Measurements from ENCODE around the gene SIRT2.

Gene SIRT2

GRCh38 chr19:38928391-38929001, 29.1 kb upstream of the SIRT2 start:
- no peak for TF ChIP-seq CTCF (conservative IDR thresholded peaks at IDR 0.05)
- H3K27ac ChIP-seq = no peak overlapping the region; the same call in 1 of the 2 replicates

- TF ChIP-seq CTCF (conservative IDR thresholded peaks at IDR 0.05) = no peak
- no peak overlapping the region for H3K27ac ChIP-seq
These were observed 25.0 kb upstream of the SIRT2 start for GRCh38 chr19:38924388-38924787.

- no peak overlapping the region for H3K27ac ChIP-seq
- no peak for TF ChIP-seq CTCF (conservative IDR thresholded peaks at IDR 0.05)
These were observed 23.1 kb upstream of the SIRT2 start for GRCh38 chr19:38922482-38922881.

GRCh38 chr19:38921420-38922274, 22.2 kb upstream of the SIRT2 start:
- H3K27ac ChIP-seq = no peak overlapping the region

GRCh38 chr19:38920602-38921419, 21.4 kb upstream of the SIRT2 start:
- H3K27ac ChIP-seq = no peak overlapping the region
- no peak for TF ChIP-seq CTCF (conservative IDR thresholded peaks at IDR 0.05)

More at GRCh38 chr19:38921420-38922274, 22.2 kb upstream of the SIRT2 start:
- no peak for TF ChIP-seq CTCF (conservative IDR thresholded peaks at IDR 0.05)

- TF ChIP-seq CTCF (conservative IDR thresholded peaks at IDR 0.05) = no peak
- H3K27ac ChIP-seq = no peak overlapping the region
These were observed 20.6 kb upstream of the SIRT2 start for GRCh38 chr19:38919837-38920601.

Data from VCaP (cell line).